ENCODE results near the gene ATP8A1. TPM values are rescaled to one million over a fixed set of nuclear protein-coding genes. Genes with fewer than 3 reads are reported as not detected.

The ATP8A1 gene
- total RNA-seq, 2 experiments from 2014 or later = 80.0 to 141 TPM

DNA sequence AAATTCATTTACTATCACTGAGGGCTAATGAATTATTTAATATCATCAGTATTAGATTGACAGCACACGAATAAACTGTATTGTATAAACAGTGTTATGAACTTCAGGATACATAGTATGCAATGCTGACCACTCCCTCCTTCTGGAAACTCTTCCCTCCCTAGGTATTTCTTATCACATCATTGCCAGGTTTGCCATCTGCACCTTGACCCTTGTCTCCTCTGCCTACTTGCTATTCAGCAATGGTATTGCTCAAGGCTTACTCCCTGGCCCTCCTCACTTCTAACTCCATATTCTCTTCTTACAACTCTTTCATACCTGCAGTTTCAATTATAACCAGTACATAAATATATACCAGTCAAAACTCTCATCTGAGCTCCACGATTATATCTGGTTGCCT, 38.9 kb downstream of the ATP8A1 start:
- Histone ChIP-seq H3K27ac (ENCODE audit: low read depth, low read length, poor library complexity, severe bottlenecking) (no peak overlapping the region), H3K4me2 (ENCODE audit: low read length) (no peak overlapping the region), H2AFZ (ENCODE audit: low read length) (no peak overlapping the region), H3K4me3 (ENCODE audit: low read depth, low read length, poor library complexity, severe bottlenecking) (no peak overlapping the region), H3K79me2 (ENCODE audit: insufficient read depth, low read depth, low read length) (peaks cover 46% of the 10 kb centered on the region; the same call in 1 of the 2 replicates), H3K4me1 (ENCODE audit: insufficient read depth, low read length, poor library complexity, severe bottlenecking) (no peaks in the 10 kb centered on the region), H4K20me1 (ENCODE audit: insufficient read depth, low read length) (no peaks in the 10 kb centered on the region), H3K36me3 (ENCODE audit: insufficient read depth, low read length) (peaks cover 97% of the 10 kb centered on the region), H3K9me2 (ENCODE audit: insufficient read depth, low read length) (no peaks in the 10 kb centered on the region), H3K9me3 (ENCODE audit: low read length) (no peaks in the 10 kb centered on the region)
- ChIA-PET POLR2A (interaction anchor here (0.9 to 1.4 kb wide), 4 partner anchors 9 to 40 kb away, joined by 3 to 6 read pairs (median 3); no protein-coding TSS in a partner anchor), CTCF (ENCODE audit: unreplicated experiment) (no interaction called here)
- no TSS peak for BruUV-seq (replicated peaks)
- no peak for TF ChIP-seq EZH2phosphoT487 (IDR thresholded peaks at IDR 0.05; ENCODE audit: borderline replicate concordance, low read depth, low read length)
- TF ChIP-seq, protein P1, sequence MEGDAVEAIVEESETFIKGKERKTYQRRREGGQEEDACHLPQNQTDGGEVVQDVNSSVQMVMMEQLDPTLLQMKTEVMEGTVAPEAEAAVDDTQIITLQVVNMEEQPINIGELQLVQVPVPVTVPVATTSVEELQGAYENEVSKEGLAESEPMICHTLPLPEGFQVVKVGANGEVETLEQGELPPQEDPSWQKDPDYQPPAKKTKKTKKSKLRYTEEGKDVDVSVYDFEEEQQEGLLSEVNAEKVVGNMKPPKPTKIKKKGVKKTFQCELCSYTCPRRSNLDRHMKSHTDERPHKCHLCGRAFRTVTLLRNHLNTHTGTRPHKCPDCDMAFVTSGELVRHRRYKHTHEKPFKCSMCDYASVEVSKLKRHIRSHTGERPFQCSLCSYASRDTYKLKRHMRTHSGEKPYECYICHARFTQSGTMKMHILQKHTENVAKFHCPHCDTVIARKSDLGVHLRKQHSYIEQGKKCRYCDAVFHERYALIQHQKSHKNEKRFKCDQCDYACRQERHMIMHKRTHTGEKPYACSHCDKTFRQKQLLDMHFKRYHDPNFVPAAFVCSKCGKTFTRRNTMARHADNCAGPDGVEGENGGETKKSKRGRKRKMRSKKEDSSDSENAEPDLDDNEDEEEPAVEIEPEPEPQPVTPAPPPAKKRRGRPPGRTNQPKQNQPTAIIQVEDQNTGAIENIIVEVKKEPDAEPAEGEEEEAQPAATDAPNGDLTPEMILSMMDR (conservative IDR thresholded peaks at IDR 0.05; ENCODE audit: low read length) = no peak
- intact Hi-C loops (cut with micrococcal nuclease; ENCODE audit: unreplicated experiment) = no loop called here
- no peak for DNase-seq (ENCODE audit: low spot score)

DNA sequence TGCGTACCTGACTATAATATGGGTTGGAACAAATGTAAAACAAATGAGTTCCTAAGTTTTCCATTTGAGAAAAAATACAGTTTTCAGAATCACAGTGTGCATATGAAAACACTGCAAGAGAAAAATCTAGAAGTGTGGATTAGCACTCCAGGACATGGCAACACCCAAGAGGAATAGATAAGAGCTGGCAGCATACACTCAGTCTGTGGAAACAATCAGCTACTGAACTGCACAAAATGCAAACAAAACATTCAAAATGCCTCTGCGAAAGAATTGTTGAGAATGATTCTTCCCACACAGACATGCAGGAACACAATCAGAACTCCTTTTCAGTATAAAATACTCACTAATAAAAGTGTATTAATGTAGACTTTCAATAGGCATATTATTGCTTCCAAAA, 39.9 kb downstream of the ATP8A1 start:
- Histone ChIP-seq H3K9me2 (ENCODE audit: insufficient read depth, low read length) (no peaks in the 10 kb centered on the region), H3K4me2 (ENCODE audit: low read length) (no peak overlapping the region), H4K20me1 (ENCODE audit: insufficient read depth, low read length) (no peaks in the 10 kb centered on the region), H3K79me2 (ENCODE audit: insufficient read depth, low read depth, low read length) (peaks cover 46% of the 10 kb centered on the region; the same call in 1 of the 2 replicates), H3K27ac (ENCODE audit: low read depth, low read length, poor library complexity, severe bottlenecking) (no peak overlapping the region), H3K4me3 (ENCODE audit: low read depth, low read length, poor library complexity, severe bottlenecking) (no peak overlapping the region), H3K4me1 (ENCODE audit: insufficient read depth, low read length, poor library complexity, severe bottlenecking) (no peaks in the 10 kb centered on the region), H3K9me3 (ENCODE audit: low read length) (no peaks in the 10 kb centered on the region), H3K36me3 (ENCODE audit: insufficient read depth, low read length) (peaks cover 97% of the 10 kb centered on the region), H2AFZ (ENCODE audit: low read length) (no peak overlapping the region)
- ChIA-PET POLR2A (interaction anchor here (1.4 kb wide), 1 partner anchor 10 kb away, joined by 6 read pairs; no protein-coding TSS in a partner anchor), CTCF (ENCODE audit: unreplicated experiment) (no interaction called here)
- TF ChIP-seq, protein P1 (conservative IDR thresholded peaks at IDR 0.05; ENCODE audit: low read length) = no peak
- no peak for TF ChIP-seq EZH2phosphoT487 (IDR thresholded peaks at IDR 0.05; ENCODE audit: borderline replicate concordance, low read depth, low read length)
- intact Hi-C loops (cut with micrococcal nuclease; ENCODE audit: unreplicated experiment) = no loop called here
- no peak for DNase-seq (ENCODE audit: low spot score)
- BruUV-seq (replicated peaks) = no TSS peak

DNA sequence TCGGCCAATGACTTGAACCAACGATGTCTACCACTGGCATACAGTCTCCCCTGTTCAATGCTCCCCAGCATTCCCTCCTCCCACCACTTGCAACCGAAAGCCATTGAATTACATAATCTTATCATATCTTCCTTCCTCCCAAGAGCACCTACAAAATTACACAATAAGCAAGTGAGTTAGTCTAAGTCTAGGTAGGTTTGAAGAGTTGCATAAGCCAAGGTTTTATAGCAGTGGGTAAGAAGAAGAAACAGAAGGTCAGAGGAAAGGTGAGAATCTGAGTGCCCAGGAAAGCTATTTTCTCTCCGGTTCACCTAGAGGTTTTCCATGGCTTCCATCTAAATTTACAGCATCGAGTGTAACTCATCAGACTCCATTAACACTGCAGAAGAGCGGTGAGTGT, 40.3 kb downstream of the ATP8A1 start:
- Histone ChIP-seq H3K4me1 (ENCODE audit: insufficient read depth, low read length, poor library complexity, severe bottlenecking) (no peaks in the 10 kb centered on the region), H3K9me2 (ENCODE audit: insufficient read depth, low read length) (no peaks in the 10 kb centered on the region), H3K4me2 (ENCODE audit: low read length) (no peak overlapping the region), H4K20me1 (ENCODE audit: insufficient read depth, low read length) (no peaks in the 10 kb centered on the region), H2AFZ (ENCODE audit: low read length) (no peak overlapping the region), H3K27ac (ENCODE audit: low read depth, low read length, poor library complexity, severe bottlenecking) (no peak overlapping the region), H3K36me3 (ENCODE audit: insufficient read depth, low read length) (peaks cover 97% of the 10 kb centered on the region), H3K79me2 (ENCODE audit: insufficient read depth, low read depth, low read length) (peaks cover 43% of the 10 kb centered on the region; the same call in 1 of the 2 replicates), H3K9me3 (ENCODE audit: low read length) (no peaks in the 10 kb centered on the region), H3K4me3 (ENCODE audit: low read depth, low read length, poor library complexity, severe bottlenecking) (no peak overlapping the region)
- CTCF ChIA-PET (ENCODE audit: unreplicated experiment) = no interaction called here
- no TSS peak for BruUV-seq (replicated peaks)
- POLR2A ChIA-PET = interaction anchor here (1.0 kb wide), 1 partner anchor 45 kb away, joined by 3 read pairs; no protein-coding TSS in a partner anchor
- intact Hi-C loops (cut with micrococcal nuclease; ENCODE audit: unreplicated experiment) = no loop called here
- no peak for DNase-seq (ENCODE audit: low spot score)
- TF ChIP-seq EZH2phosphoT487 (IDR thresholded peaks at IDR 0.05; ENCODE audit: borderline replicate concordance, low read depth, low read length) = no peak
- TF ChIP-seq, protein P1 (conservative IDR thresholded peaks at IDR 0.05; ENCODE audit: low read length) = no peak
